Measurements from ENCODE around the gene MAPK6. TPM values are rescaled to one million over a fixed set of nuclear protein-coding genes. Genes with fewer than 3 reads are reported as not detected.

The MAPK6 gene
- total RNA-seq, 1 donor from 2014 or later, result 98.2 TPM

DNA sequence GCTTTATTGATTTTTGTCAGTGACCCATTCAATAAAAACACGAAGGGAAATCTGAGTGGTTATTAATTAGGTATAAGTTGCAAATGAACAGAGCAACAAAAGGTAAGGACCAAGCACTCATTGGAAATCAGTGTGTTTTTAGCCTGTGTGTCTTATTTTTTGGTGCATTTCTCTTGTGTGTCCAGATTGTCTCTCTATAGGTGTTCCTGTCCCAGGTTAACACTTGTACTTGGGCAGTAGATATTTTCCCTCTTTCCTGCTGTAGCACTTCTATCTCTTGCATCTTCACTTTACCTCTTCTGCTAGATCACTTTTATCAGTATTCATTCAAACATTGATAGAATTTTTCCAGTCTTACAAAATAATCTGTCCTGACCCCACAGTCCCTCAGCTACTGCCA, 37.0 kb downstream of the MAPK6 start:
- Histone ChIP-seq H3K27me3 (ENCODE audit: insufficient read depth, low read length) (no peaks in the 10 kb centered on the region), H3K9ac (ENCODE audit: low read length) (no peak overlapping the region), H2AFZ (ENCODE audit: low read depth, low read length) (no peak overlapping the region), H3K36me3 (ENCODE audit: insufficient read depth, low read length) (peaks cover 33% of the 10 kb centered on the region), H3K4me2 (ENCODE audit: low read length) (no peak overlapping the region), H3K4me3 (ENCODE audit: insufficient read depth, low read depth, low read length) (no peak overlapping the region), H3K9me3 (ENCODE audit: insufficient read depth, low read depth, low read length) (peaks cover 2% of the 10 kb centered on the region), H3K4me1 (ENCODE audit: insufficient read depth, low read length) (peaks cover 14% of the 10 kb centered on the region), H4K20me1 (ENCODE audit: insufficient read depth, low read length) (peaks cover 32% of the 10 kb centered on the region), H3K27ac (ENCODE audit: low read depth, low read length) (no peak overlapping the region), H3K79me2 (ENCODE audit: insufficient read depth, low read length) (peaks cover 34% of the 10 kb centered on the region)
- Mint-ChIP-seq H3K4me3 (ENCODE audit: unreplicated experiment) (no peak overlapping the region), H3K36me3 (ENCODE audit: low read depth, unreplicated experiment) (peaks cover 21% of the 10 kb centered on the region), H3K27me3 (ENCODE audit: low read depth, unreplicated experiment) (no peaks in the 10 kb centered on the region), H3K9me3 (ENCODE audit: unreplicated experiment) (no peaks in the 10 kb centered on the region), H3K4me1 (ENCODE audit: low read depth, unreplicated experiment) (peaks cover 28% of the 10 kb centered on the region), H3K27ac (ENCODE audit: unreplicated experiment) (no peak overlapping the region)
- TF ChIP-seq, protein P1, sequence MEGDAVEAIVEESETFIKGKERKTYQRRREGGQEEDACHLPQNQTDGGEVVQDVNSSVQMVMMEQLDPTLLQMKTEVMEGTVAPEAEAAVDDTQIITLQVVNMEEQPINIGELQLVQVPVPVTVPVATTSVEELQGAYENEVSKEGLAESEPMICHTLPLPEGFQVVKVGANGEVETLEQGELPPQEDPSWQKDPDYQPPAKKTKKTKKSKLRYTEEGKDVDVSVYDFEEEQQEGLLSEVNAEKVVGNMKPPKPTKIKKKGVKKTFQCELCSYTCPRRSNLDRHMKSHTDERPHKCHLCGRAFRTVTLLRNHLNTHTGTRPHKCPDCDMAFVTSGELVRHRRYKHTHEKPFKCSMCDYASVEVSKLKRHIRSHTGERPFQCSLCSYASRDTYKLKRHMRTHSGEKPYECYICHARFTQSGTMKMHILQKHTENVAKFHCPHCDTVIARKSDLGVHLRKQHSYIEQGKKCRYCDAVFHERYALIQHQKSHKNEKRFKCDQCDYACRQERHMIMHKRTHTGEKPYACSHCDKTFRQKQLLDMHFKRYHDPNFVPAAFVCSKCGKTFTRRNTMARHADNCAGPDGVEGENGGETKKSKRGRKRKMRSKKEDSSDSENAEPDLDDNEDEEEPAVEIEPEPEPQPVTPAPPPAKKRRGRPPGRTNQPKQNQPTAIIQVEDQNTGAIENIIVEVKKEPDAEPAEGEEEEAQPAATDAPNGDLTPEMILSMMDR (IDR thresholded peaks at IDR 0.05; ENCODE audit: insufficient read depth, low read depth, low read length), result no peak
- no peak for TF ChIP-seq EZH2 (IDR thresholded peaks at IDR 0.05; ENCODE audit: insufficient read depth, low read length)
- no peak for FAIRE-seq
- DNase-seq (ENCODE audit: low read depth), result no peak

DNA sequence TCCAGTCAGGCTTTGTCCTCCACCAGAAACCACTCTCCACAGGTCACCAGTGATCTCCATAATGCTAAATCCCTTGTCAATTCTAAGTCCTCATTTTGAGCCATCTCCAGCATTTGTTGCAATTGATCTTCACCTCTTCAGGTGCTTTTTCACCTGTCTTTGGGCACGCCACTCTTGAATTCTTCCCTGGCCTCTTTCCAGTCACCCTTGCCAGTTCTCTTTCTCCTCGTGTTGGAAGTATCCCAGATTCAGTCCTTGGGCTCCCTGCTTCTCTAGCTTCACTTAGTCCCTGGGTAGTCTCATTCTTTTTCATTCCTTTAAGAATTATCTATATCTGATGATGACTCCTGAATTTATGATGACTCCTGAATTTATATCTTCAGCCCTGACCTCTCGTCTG, 37.5 kb downstream of the MAPK6 start:
- Histone ChIP-seq H3K27ac (ENCODE audit: low read depth, low read length) (no peak overlapping the region), H3K27me3 (ENCODE audit: insufficient read depth, low read length) (no peaks in the 10 kb centered on the region), H3K9me3 (ENCODE audit: insufficient read depth, low read depth, low read length) (peaks cover 2% of the 10 kb centered on the region), H3K36me3 (ENCODE audit: insufficient read depth, low read length) (peaks cover 37% of the 10 kb centered on the region), H2AFZ (ENCODE audit: low read depth, low read length) (no peak overlapping the region), H3K4me2 (ENCODE audit: low read length) (no peak overlapping the region), H4K20me1 (ENCODE audit: insufficient read depth, low read length) (peaks cover 32% of the 10 kb centered on the region), H3K4me1 (ENCODE audit: insufficient read depth, low read length) (peaks cover 14% of the 10 kb centered on the region), H3K79me2 (ENCODE audit: insufficient read depth, low read length) (peaks cover 34% of the 10 kb centered on the region), H3K4me3 (ENCODE audit: insufficient read depth, low read depth, low read length) (no peak overlapping the region), H3K9ac (ENCODE audit: low read length) (no peak overlapping the region)
- FAIRE-seq (no peak), DNase-seq (ENCODE audit: low read depth) (no peak)
- Mint-ChIP-seq H3K9me3 (ENCODE audit: unreplicated experiment) (no peaks in the 10 kb centered on the region), H3K27me3 (ENCODE audit: low read depth, unreplicated experiment) (no peaks in the 10 kb centered on the region), H3K36me3 (ENCODE audit: low read depth, unreplicated experiment) (peaks cover 24% of the 10 kb centered on the region), H3K27ac (ENCODE audit: unreplicated experiment) (no peak overlapping the region), H3K4me3 (ENCODE audit: unreplicated experiment) (no peak overlapping the region), H3K4me1 (ENCODE audit: low read depth, unreplicated experiment) (peaks cover 28% of the 10 kb centered on the region)
- TF ChIP-seq, protein P1 (IDR thresholded peaks at IDR 0.05; ENCODE audit: insufficient read depth, low read depth, low read length), result no peak
- no peak for TF ChIP-seq EZH2 (IDR thresholded peaks at IDR 0.05; ENCODE audit: insufficient read depth, low read length)

DNA sequence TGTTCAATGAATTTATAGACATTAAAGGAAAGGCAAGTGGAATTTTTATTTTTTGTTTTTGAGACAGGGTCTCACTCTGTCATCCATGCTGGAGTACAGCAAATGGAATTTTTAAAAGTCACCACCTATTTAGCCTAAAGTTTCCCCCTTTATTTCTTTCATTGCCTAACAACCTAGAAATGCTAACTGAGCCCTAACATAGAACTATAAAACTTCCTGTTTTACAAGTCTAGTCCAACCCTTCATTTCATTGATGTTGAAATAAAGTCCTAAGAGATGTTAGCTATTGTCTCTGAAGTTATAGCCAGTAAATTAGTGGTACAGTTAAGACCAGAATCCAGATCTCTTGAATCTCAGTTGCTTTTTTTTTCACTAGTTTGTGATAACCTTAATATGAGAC, 39.0 kb downstream of the MAPK6 start:
- H3K9me3 Mint-ChIP-seq (ENCODE audit: unreplicated experiment), result no peaks in the 10 kb centered on the region
- no peak overlapping the region for H3K27ac Mint-ChIP-seq (ENCODE audit: unreplicated experiment)
- Histone ChIP-seq H3K9ac (ENCODE audit: low read length) (no peak overlapping the region), H3K27ac (ENCODE audit: low read depth, low read length) (no peak overlapping the region), H2AFZ (ENCODE audit: low read depth, low read length) (no peak overlapping the region), H3K4me1 (ENCODE audit: insufficient read depth, low read length) (peaks cover 10% of the 10 kb centered on the region), H3K27me3 (ENCODE audit: insufficient read depth, low read length) (no peaks in the 10 kb centered on the region), H3K4me2 (ENCODE audit: low read length) (no peak overlapping the region), H3K4me3 (ENCODE audit: insufficient read depth, low read depth, low read length) (no peak overlapping the region), H3K36me3 (ENCODE audit: insufficient read depth, low read length) (peaks cover 44% of the 10 kb centered on the region), H3K79me2 (ENCODE audit: insufficient read depth, low read length) (peaks cover 30% of the 10 kb centered on the region), H3K9me3 (ENCODE audit: insufficient read depth, low read depth, low read length) (no peaks in the 10 kb centered on the region), H4K20me1 (ENCODE audit: insufficient read depth, low read length) (peaks cover 32% of the 10 kb centered on the region)
- TF ChIP-seq, protein P1 (IDR thresholded peaks at IDR 0.05; ENCODE audit: insufficient read depth, low read depth, low read length), result no peak
- TF ChIP-seq EZH2 (IDR thresholded peaks at IDR 0.05; ENCODE audit: insufficient read depth, low read length), result no peak
- DNase-seq (ENCODE audit: low read depth) (no peak), FAIRE-seq (no peak)
- H3K4me3 Mint-ChIP-seq (ENCODE audit: unreplicated experiment), result no peak overlapping the region
- peaks cover 23% of the 10 kb centered on the region for H3K4me1 Mint-ChIP-seq (ENCODE audit: low read depth, unreplicated experiment)
- peaks cover 18% of the 10 kb centered on the region for H3K36me3 Mint-ChIP-seq (ENCODE audit: low read depth, unreplicated experiment)
- no peaks in the 10 kb centered on the region for H3K27me3 Mint-ChIP-seq (ENCODE audit: low read depth, unreplicated experiment)
